A673 (cell line): ENCODE data around the gene FRMD5.

Experiments used
- EZH2 ChIP-seq: fragments of 200-600 bp; sonication (generic); IDR thresholded peaks from 2 replicates; pipeline ENCODE4 v1.6.1; 2017; ENCODE audit warnings: borderline replicate concordance, low read depth, mild to moderate bottlenecking, mixed read lengths, antibody characterized with exemption, low read length; ENCODE audit not compliant: poor library complexity, severe bottlenecking
- TF ChIP-seq, protein P1 (sequence below): fragments of 300-800, 200-600 bp; sonication (generic); conservative IDR thresholded peaks from 2 replicates; pipeline ENCODE4 v1.5.1; 2017; ENCODE audit warnings: low read depth, mild to moderate bottlenecking, antibody characterized with exemption, low read length, moderate library complexity, mixed read lengths

DNA sequence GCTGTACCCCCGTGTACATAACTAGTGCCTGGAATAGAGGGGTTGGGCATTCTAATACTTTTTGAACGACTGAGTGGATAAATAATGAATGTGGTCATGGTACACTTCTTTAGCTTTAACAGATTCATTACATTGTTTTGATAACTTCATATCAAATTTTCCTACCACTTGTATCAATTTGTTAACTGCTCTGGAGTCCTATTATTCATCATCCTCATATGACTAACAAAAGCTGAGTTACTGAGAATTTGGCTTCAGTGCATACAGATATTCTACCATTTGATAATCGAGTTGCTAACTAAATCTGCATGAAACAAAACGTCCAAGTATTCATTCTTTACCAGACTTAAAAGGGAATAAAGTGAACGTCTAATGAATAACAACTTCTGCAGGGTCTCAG, 31.7 kb downstream of the FRMD5 start:
- TF ChIP-seq, protein P1, sequence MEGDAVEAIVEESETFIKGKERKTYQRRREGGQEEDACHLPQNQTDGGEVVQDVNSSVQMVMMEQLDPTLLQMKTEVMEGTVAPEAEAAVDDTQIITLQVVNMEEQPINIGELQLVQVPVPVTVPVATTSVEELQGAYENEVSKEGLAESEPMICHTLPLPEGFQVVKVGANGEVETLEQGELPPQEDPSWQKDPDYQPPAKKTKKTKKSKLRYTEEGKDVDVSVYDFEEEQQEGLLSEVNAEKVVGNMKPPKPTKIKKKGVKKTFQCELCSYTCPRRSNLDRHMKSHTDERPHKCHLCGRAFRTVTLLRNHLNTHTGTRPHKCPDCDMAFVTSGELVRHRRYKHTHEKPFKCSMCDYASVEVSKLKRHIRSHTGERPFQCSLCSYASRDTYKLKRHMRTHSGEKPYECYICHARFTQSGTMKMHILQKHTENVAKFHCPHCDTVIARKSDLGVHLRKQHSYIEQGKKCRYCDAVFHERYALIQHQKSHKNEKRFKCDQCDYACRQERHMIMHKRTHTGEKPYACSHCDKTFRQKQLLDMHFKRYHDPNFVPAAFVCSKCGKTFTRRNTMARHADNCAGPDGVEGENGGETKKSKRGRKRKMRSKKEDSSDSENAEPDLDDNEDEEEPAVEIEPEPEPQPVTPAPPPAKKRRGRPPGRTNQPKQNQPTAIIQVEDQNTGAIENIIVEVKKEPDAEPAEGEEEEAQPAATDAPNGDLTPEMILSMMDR, result no peak
- no peak for TF ChIP-seq EZH2
